ENCODE measurements around the gene CCDC40.

The CCDC40 gene

GRCh38 chr17:80101946-80102663, 65.7 kb downstream of the CCDC40 start:
- DNase-seq (ENCODE audit: low read depth, low spot score) = no peak

GRCh38 chr17:80102664-80103448, 66.4 kb downstream of the CCDC40 start:
- no peak for DNase-seq (ENCODE audit: low read depth, low spot score)

GRCh38 chr17:80103449-80104085, 67.1 kb downstream of the CCDC40 start:
- no peak for DNase-seq (ENCODE audit: low read depth, low spot score)

- no peak for DNase-seq (ENCODE audit: low read depth, low spot score)
Measured at GRCh38 chr17:80104321-80104955, 68.0 kb downstream of the CCDC40 start.

GRCh38 chr17:80104956-80105375, 68.5 kb downstream of the CCDC40 start:
- no peak for DNase-seq (ENCODE audit: low read depth, low spot score)

GRCh38 chr17:80105762-80106161, 69.3 kb downstream of the CCDC40 start:
- DNase-seq (ENCODE audit: low read depth, low spot score) = no peak

- no peak for DNase-seq (ENCODE audit: low read depth, low spot score)
Measured at GRCh38 chr17:80106176-80106575, 69.7 kb downstream of the CCDC40 start.

GRCh38 chr17:80106751-80107150, 70.3 kb downstream of the CCDC40 start:
- DNase-seq (ENCODE audit: low read depth, low spot score) = no peak

- DNase-seq (ENCODE audit: low read depth, low spot score) = no peak
Measured at GRCh38 chr17:80107231-80108021, 71.0 kb downstream of the CCDC40 start.

GRCh38 chr17:80108036-80108971, 71.9 kb downstream of the CCDC40 start:
- DNase-seq (ENCODE audit: low read depth, low spot score) = no peak

GRCh38 chr17:80109066-80109660, 72.7 kb downstream of the CCDC40 start:
- DNase-seq (ENCODE audit: low read depth, low spot score) = no peak

- DNase-seq (ENCODE audit: low read depth, low spot score) = no peak
Measured at GRCh38 chr17:80109713-80110446, 73.4 kb downstream of the CCDC40 start.

GRCh38 chr17:80110447-80110812, 74.0 kb downstream of the CCDC40 start:
- DNase-seq (ENCODE audit: low read depth, low spot score) = no peak

- DNase-seq (ENCODE audit: low read depth, low spot score) = no peak
Measured at GRCh38 chr17:80110927-80111701, 74.7 kb downstream of the CCDC40 start.

- DNase-seq (ENCODE audit: low read depth, low spot score) = no peak
Measured at GRCh38 chr17:80111702-80112470, 75.4 kb downstream of the CCDC40 start.

- no peak for DNase-seq (ENCODE audit: low read depth, low spot score)
Measured at GRCh38 chr17:80112471-80113032, 76.1 kb downstream of the CCDC40 start.

- DNase-seq (ENCODE audit: low read depth, low spot score) = no peak
Measured at GRCh38 chr17:80113033-80113484, 76.6 kb downstream of the CCDC40 start.
